ENCODE results near the gene CMTM8. TPM values are rescaled to one million over a fixed set of nuclear protein-coding genes. Genes with fewer than 3 reads are reported as not detected.

Gene CMTM8
- total and polyA plus RNA-seq, 4 donors = 15.2 to 24.5 (median 16.8) TPM

DNA sequence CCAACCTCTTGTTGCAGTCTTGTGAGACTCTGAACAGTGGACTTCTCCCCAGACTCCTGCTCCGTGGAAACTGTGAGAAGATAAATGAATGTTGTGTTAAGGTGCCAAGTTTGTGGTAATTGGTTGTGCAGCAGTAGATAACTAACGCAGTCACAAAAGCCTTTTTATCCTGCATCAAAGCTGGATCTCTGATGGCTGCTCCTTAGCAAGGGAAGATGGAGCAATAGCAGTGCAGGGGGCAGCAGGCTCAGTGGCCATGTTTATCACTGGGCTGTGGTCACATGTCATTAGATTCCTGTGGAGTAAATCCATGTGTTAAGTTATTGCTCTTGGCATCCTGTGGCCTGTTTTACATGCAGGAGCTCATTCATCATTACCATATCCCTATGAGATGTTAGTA lies 166.7 kb downstream of the CMTM8 start:
- peak in 1 of 3 donors; percentile 45 for DNase-seq
- Histone ChIP-seq H3K9me3 (ENCODE audit: control insufficient read depth in 4 of 4, insufficient read depth in 3 of 4, low read length in 3 of 4) (no peaks in the 10 kb centered on the region), H3K9ac (ENCODE audit: insufficient read depth in 1 of 2, low read length in 2 of 2) (no peak overlapping the region), H3K36me3 (ENCODE audit: control insufficient read depth in 4 of 4, insufficient read depth in 4 of 4, low read length in 4 of 4) (peaks cover 0 to 3% (median 2%) of the 10 kb centered on the region in 4 donors), H3K4me3 (no peak overlapping the region), H3K4me1 (ENCODE audit: control insufficient read depth in 5 of 5, insufficient read depth in 5 of 5, low read length in 5 of 5) (peaks cover 2 to 23% (median 16%) of the 10 kb centered on the region in 5 donors), H3K27me3 (ENCODE audit: control insufficient read depth in 3 of 3, insufficient read depth in 3 of 3, low read length in 2 of 3) (no peaks in the 10 kb centered on the region), H3K27ac (ENCODE audit: low read depth in 1 of 2, low read length in 1 of 2) (peak overlapping the region in 1 of 2 donors; percentile 41)
- TF ChIP-seq, protein P1, sequence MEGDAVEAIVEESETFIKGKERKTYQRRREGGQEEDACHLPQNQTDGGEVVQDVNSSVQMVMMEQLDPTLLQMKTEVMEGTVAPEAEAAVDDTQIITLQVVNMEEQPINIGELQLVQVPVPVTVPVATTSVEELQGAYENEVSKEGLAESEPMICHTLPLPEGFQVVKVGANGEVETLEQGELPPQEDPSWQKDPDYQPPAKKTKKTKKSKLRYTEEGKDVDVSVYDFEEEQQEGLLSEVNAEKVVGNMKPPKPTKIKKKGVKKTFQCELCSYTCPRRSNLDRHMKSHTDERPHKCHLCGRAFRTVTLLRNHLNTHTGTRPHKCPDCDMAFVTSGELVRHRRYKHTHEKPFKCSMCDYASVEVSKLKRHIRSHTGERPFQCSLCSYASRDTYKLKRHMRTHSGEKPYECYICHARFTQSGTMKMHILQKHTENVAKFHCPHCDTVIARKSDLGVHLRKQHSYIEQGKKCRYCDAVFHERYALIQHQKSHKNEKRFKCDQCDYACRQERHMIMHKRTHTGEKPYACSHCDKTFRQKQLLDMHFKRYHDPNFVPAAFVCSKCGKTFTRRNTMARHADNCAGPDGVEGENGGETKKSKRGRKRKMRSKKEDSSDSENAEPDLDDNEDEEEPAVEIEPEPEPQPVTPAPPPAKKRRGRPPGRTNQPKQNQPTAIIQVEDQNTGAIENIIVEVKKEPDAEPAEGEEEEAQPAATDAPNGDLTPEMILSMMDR (IDR thresholded peaks at IDR 0.05; ENCODE audit: control extremely low read depth, extremely low read depth) = no peak
- no peak for ATAC-seq (ENCODE audit: insufficient read depth, low FRiP score)
- 59% methylated on average over 2 of the region's 2 CpGs for WGBS, 2 donors

DNA sequence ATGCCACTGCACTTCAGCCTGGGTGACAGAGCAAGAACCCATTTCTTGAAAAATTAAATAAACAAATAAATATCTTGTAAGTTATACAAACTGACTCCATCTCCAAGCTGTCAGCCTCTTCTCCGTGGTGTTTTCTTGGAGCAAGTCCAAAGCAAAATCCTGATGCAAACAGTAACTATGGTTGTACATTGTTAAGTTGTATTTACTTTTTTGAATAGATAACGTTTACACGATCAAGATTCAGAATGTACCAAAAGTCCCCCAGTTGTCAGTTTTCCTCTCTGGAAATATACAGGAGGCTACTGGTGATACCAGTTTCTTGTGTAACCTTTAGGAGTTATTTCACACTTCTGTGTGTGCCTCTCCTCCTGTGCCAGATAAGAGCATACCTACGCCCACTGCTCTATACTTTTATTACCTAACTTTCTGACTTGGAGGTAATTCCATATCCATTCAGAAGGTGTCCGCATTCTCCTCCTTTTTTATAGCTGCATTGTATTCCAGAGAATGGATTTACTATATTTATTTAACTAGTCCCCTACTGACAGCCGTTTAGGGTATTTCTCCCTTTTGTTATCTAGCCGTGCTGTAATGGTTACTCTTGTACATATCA lies 167.3 kb downstream of the CMTM8 start:
- H3K4me1 ChIP-seq (ENCODE audit: control insufficient read depth in 5 of 5, insufficient read depth in 5 of 5, low read length in 5 of 5) = peaks cover 2 to 25% (median 19%) of the 10 kb centered on the region in 5 donors
- peaks cover 0 to 3% (median 3%) of the 10 kb centered on the region in 4 donors for H3K36me3 ChIP-seq (ENCODE audit: control insufficient read depth in 4 of 4, insufficient read depth in 4 of 4, low read length in 4 of 4)
- H3K27me3 ChIP-seq (ENCODE audit: control insufficient read depth in 3 of 3, insufficient read depth in 3 of 3, low read length in 2 of 3) = no peaks in the 10 kb centered on the region
- H3K9me3 ChIP-seq (ENCODE audit: control insufficient read depth in 4 of 4, insufficient read depth in 3 of 4, low read length in 3 of 4) = no peaks in the 10 kb centered on the region
- WGBS, 2 donors = 47 to 68% methylated on average over 7 of the region's 7 CpGs
- ATAC-seq (ENCODE audit: insufficient read depth, low FRiP score) (no peak), DNase-seq (peak in 2 of 3 donors; percentile 45 to 56)
- H3K4me3 ChIP-seq = no peak overlapping the region
- TF ChIP-seq, protein P1 (IDR thresholded peaks at IDR 0.05; ENCODE audit: control extremely low read depth, extremely low read depth) = no peak
- H3K27ac ChIP-seq (ENCODE audit: low read depth in 1 of 2, low read length in 1 of 2) = no peak overlapping the region
- H3K9ac ChIP-seq (ENCODE audit: insufficient read depth in 1 of 2, low read length in 2 of 2) = no peak overlapping the region

DNA sequence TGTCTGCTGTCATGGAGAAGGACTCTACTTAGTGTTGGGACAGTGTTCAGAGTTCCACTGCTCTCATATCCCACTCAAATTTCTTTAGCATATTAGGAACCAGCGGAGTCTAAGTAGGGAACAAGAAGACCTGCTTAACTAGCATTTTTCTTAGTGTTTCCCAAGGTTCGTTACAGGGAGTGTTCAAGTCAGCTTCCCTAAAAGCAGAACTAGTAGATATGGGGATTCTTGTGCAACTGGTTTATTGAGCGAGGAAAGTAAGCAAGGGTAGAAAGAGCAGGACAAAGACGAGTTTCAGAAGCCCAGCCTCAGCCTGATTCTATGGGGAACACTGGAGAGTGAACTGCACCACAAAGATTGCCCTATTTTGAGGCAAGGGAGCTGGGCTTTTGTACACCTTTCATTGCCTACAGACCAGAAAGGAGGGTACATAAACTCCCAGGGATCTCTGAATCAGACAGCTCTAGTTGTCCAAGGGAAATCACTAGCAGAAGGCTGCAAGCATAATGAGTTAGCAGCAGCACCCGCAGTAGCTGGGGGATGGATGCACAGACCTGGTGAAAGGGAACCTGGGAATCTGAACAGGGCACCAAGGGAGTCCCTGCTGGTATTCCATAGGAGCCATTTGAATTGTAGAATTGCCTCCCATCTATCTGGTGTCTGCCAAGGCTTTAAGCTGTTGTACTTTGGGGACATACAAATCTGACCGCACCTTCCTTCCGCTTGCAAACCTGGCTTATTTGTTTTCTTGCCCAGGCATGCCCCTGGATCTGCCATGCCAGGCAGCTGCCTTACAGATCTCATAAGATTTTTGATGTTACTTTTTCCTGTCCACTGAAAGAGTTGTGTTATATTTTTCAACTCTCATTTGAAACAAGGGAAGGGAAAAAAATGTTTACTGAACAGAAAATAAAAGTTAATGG lies 168.3 kb downstream of the CMTM8 start:
- no peak overlapping the region for H3K9ac ChIP-seq (ENCODE audit: insufficient read depth in 1 of 2, low read length in 2 of 2)
- WGBS, 2 donors = 42 to 59% methylated on average over 7 of the region's 7 CpGs
- DNase-seq (peak in 2 of 3 donors; percentile 35 to 57), ATAC-seq (ENCODE audit: insufficient read depth, low FRiP score) (no peak)
- H3K27me3 ChIP-seq (ENCODE audit: control insufficient read depth in 3 of 3, insufficient read depth in 3 of 3, low read length in 2 of 3) = no peaks in the 10 kb centered on the region
- H3K4me3 ChIP-seq = no peak overlapping the region
- TF ChIP-seq, protein P1 (IDR thresholded peaks at IDR 0.05; ENCODE audit: control extremely low read depth, extremely low read depth) = no peak
- peaks cover 0 to 3% (median 3%) of the 10 kb centered on the region in 4 donors for H3K36me3 ChIP-seq (ENCODE audit: control insufficient read depth in 4 of 4, insufficient read depth in 4 of 4, low read length in 4 of 4)
- peaks cover 0 to 22% (median 13%) of the 10 kb centered on the region in 5 donors for H3K4me1 ChIP-seq (ENCODE audit: control insufficient read depth in 5 of 5, insufficient read depth in 5 of 5, low read length in 5 of 5)
- H3K9me3 ChIP-seq (ENCODE audit: control insufficient read depth in 4 of 4, insufficient read depth in 3 of 4, low read length in 3 of 4) = no peaks in the 10 kb centered on the region
- peak overlapping the region in 1 of 2 donors; percentile 84 for H3K27ac ChIP-seq (ENCODE audit: low read depth in 1 of 2, low read length in 1 of 2)

Data from lung (tissue), 12 donors.